H1 (cell line): ENCODE measurements around the gene MAN1C1. TPM values are rescaled to one million over a fixed set of nuclear protein-coding genes. Genes with fewer than 3 reads are reported as not detected.

Experiments used
- NANOG ChIP-seq: IDR thresholded peaks from 2 replicates; pipeline ENCODE4 v1.6.1; 2011; ENCODE audit warnings: low read length, low read depth, mild to moderate bottlenecking, inconsistent platforms; ENCODE audit not compliant: insufficient read depth, poor library complexity, severe bottlenecking
- SIX5 ChIP-seq: IDR thresholded peaks from 2 replicates; pipeline ENCODE4 v1.6.1; 2011; ENCODE audit warnings: mild to moderate bottlenecking, low read depth, low read length
- polyA plus RNA-seq, 7 experiments: library from polyadenylated mRNA; depleted of rRNA in 3 of 7; stranded (reverse) in 5 of 7; unstranded in 2 of 7; fragments of >200 nt in 5 of 7; fragments of 200-250 nt in 2 of 7; gene quantifications; 1 replicate in 5 of 7; 2 replicates in 1 of 7; 4 replicates in 1 of 7; pipeline versions ENCODE4 v1.2.1 to v1.2.3, GENCODE V29; 2011 to 2013; ENCODE audit warnings: missing spikeins in 2 of 7, mixed read lengths in 2 of 7
- total RNA-seq: library from RNA; stranded (reverse); fragmentation: NEBNext Ultra II Directional; extraction: Animal tissue kit (Norgen Biotek cat#: 25700); gene quantifications from 2 replicates; pipeline ENCODE4 v1.2.1, GENCODE V29; 2021

The MAN1C1 gene
- total and polyA plus RNA-seq, 2 of the 8 experiments (the other 6 are each of a cell fraction or from before 2014, with no cell fraction given), result 7.8 to 15.2 TPM

DNA sequence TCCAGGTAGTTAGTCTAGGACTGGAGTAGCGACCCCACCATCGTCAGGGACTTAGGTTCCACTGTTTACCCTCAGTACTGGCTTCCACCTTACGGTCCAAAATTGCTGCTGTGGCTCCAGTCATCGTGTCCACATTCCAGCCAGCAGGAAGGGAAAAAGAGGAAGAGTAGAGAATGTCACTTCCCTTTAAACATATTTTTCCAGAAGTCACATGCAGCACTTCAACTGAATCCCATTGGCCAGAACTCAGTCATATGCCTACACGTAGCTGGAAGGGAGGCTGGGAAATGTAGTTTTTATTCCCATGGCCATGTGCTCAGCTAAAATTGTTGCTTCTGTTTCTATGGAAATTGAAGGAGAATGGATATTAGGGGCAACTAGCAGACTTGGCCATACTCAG lies 99.3 kb downstream of the MAN1C1 start (continued):
- peak; percentile 67 for TF ChIP-seq SIX5
- TF ChIP-seq NANOG, result no peak
